Liver (tissue), 3 donors: ENCODE data around the gene DCUN1D2.

Experiments used
- ATF3 ChIP-seq: IDR thresholded peaks from 2 replicates; pipeline ENCODE4 v1.6.1; 2016; ENCODE audit warnings: antibody characterized with exemption
- CTCF ChIP-seq: fragments of 150-350 bp; IDR thresholded peaks from 2 replicates; pipeline ENCODE4 v1.5.1; 2017; ENCODE audit warnings: improper control_type of control experiment, low read depth, low read length; ENCODE audit not compliant: missing input control
- EGR1 ChIP-seq, 2 donors: IDR thresholded peaks; 2 replicates each; pipeline ENCODE4 v1.6.1; 2016 to 2018; ENCODE audit warnings: antibody characterized with exemption in 2 of 2, low read depth in 2 of 2
- FOXA1 ChIP-seq: IDR thresholded peaks from 2 replicates; pipeline ENCODE4 v1.6.1; 2016; ENCODE audit warnings: antibody characterized with exemption
- GABPA ChIP-seq, 2 donors: IDR thresholded peaks in 1 of 2; conservative IDR thresholded peaks in 1 of 2; 2 replicates each; pipeline ENCODE4 v1.6.1; 2016; ENCODE audit warnings: antibody characterized with exemption in 2 of 2, mild to moderate bottlenecking in 1 of 2, moderate library complexity in 1 of 2
- JUND ChIP-seq, 2 donors: IDR thresholded peaks; 2 replicates each; pipeline ENCODE4 v1.6.1; 2016; ENCODE audit warnings: antibody characterized with exemption in 2 of 2
- MAX ChIP-seq: IDR thresholded peaks from 2 replicates; pipeline ENCODE4 v1.6.1; 2016; ENCODE audit warnings: antibody characterized with exemption
- RAD21 ChIP-seq, 2 donors: IDR thresholded peaks; 2 replicates each; pipeline ENCODE4 v1.6.1; 2016; ENCODE audit warnings: antibody characterized with exemption in 2 of 2, mild to moderate bottlenecking in 2 of 2
- REST ChIP-seq: IDR thresholded peaks from 2 replicates; pipeline ENCODE4 v1.6.1; 2016; ENCODE audit warnings: antibody characterized with exemption, mild to moderate bottlenecking
- RXRA ChIP-seq, 2 donors: IDR thresholded peaks; 2 replicates each; pipeline ENCODE4 v1.6.1; 2017 to 2018; ENCODE audit warnings: antibody characterized with exemption in 2 of 2, mild to moderate bottlenecking in 1 of 2
- SP1 ChIP-seq: IDR thresholded peaks from 2 replicates; pipeline ENCODE4 v1.6.1; 2018; ENCODE audit warnings: antibody characterized with exemption, mild to moderate bottlenecking
- TAF1 ChIP-seq: conservative IDR thresholded peaks from 2 replicates; pipeline ENCODE4 v1.6.1; 2016; ENCODE audit warnings: antibody characterized with exemption, mild to moderate bottlenecking
- YY1 ChIP-seq: IDR thresholded peaks from 2 replicates; pipeline ENCODE4 v1.6.1; 2016; ENCODE audit warnings: antibody characterized with exemption, mild to moderate bottlenecking
- donor health status: healthy.
- donor health status: healthy.

DNA sequence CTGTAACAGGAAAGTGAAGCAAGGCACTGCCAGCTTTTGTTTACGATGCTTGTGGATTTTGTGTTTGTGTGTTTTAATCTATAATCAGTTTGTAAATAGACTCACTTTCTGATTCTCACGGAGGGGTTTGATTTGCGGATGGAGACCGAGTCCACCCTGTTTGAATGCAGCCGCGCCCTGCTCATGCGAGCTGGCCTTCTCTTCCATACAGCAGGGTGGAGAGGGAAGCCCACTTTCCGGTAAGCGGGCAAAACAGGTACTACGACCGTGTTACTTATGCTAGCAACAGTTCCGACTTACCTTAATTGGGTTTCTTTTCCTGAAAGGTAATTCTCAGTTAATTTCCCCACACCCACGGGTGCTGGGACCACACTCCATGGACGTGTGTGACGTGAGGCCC, 70.3 kb downstream of the DCUN1D2 start:
- TF ChIP-seq CTCF: no peak
- TF ChIP-seq JUND (IDR thresholded peaks at IDR 0.05): no peak
- TF ChIP-seq MAX: no peak
- no peak for TF ChIP-seq SP1
- no peak for TF ChIP-seq REST
- no peak for TF ChIP-seq RAD21 (IDR thresholded peaks at IDR 0.05)
- TF ChIP-seq GABPA (IDR thresholded peaks at IDR 0.05 in 1 of 2, conservative IDR thresholded peaks at IDR 0.05 in 1 of 2): no peak
- TF ChIP-seq YY1: no peak
- TF ChIP-seq TAF1: no peak
- no peak for TF ChIP-seq FOXA1
- TF ChIP-seq ATF3: no peak
- no peak for TF ChIP-seq EGR1 (IDR thresholded peaks at IDR 0.05; ENCODE audit: low read depth in 2 of 2)
- no peak for TF ChIP-seq RXRA (IDR thresholded peaks at IDR 0.05)
